Upper lobe of left lung (tissue), 6 donors: ENCODE results near the gene KDM4B. TPM values are rescaled to one million over a fixed set of nuclear protein-coding genes. Genes with fewer than 3 reads are reported as not detected.
A peak's percentile ranks its signal among the peaks of the same experiment; 100 is the strongest.

Experiments used
- ATAC-seq, 2 donors: fragments of 200-7000 bp; cut with Tn5 transposase; one replicate each; pipeline ENCODE4 v1.9.1; 2022; ENCODE audit warnings: mild to moderate bottlenecking in 2 of 2, moderate library complexity in 2 of 2; ENCODE audit not compliant: low FRiP score in 2 of 2
- DNase-seq, 2 donors: peaks; one replicate each; pipeline ENCODE4 v3.0.0-alpha.2; 2019 to 2020
- H3K27ac ChIP-seq, 4 donors: fragments of 200-600 bp; sonication (generic); one replicate each; pipeline ENCODE4 v1.5.1; 2016 to 2019
- H3K27me3 ChIP-seq, 4 donors: fragments of 200-600 bp; sonication (generic); one replicate each; pipeline ENCODE4 v1.5.1; 2017 to 2019
- H3K36me3 ChIP-seq, 4 donors: fragments of 200-600 bp; sonication (generic); one replicate each; pipeline ENCODE4 v1.5.1; 2016 to 2019
- H3K4me1 ChIP-seq, 4 donors: fragments of 200-600 bp; sonication (generic); one replicate each; pipeline ENCODE4 v1.5.1; 2018 to 2019
- H3K4me3 ChIP-seq, 4 donors: fragments of 200-600 bp; sonication (generic); one replicate each; pipeline ENCODE4 v1.5.1; 2017 to 2019; ENCODE audit warnings: mild to moderate bottlenecking in 2 of 4, moderate library complexity in 1 of 4
- H3K9me3 ChIP-seq, 4 donors: fragments of 200-600 bp; sonication (generic); one replicate each; pipeline ENCODE4 v1.5.1; 2018 to 2019
- CTCF ChIP-seq, 6 experiments: fragments of 450-650 bp in 4 of 6; fragments of 200-600 bp in 2 of 6; sonication (generic) in 2 of 6; IDR thresholded peaks; one replicate each; pipeline ENCODE4 v1.5.1; 2016 to 2019; ENCODE audit warnings: antibody characterized with exemption in 6 of 6
- EP300 ChIP-seq, 4 donors: sonication (generic); formaldehyde crosslinking; IDR thresholded peaks; one replicate each; pipeline ENCODE4 v1.5.1; 2017; ENCODE audit warnings: antibody characterized with exemption in 4 of 4, control low read depth in 2 of 4
- POLR2A ChIP-seq, 4 donors: fragments of 450-650 bp; IDR thresholded peaks; one replicate each; pipeline ENCODE4 v1.5.1; 2016 to 2017; ENCODE audit warnings: antibody characterized with exemption in 4 of 4, mild to moderate bottlenecking in 2 of 4
- POLR2AphosphoS5 ChIP-seq, 2 donors: sonication (generic); formaldehyde crosslinking; IDR thresholded peaks; one replicate each; pipeline ENCODE4 v1.5.1; 2017; ENCODE audit warnings: antibody characterized with exemption in 2 of 2
- WGBS, 2 donors: methylation state at CpG; one replicate each; pipeline ENCODE4 v1.1.5; 2017 to 2018; 5-methylcytosine and 5-hydroxymethylcytosine counted together
- total RNA-seq, 6 donors: library from RNA; depleted of rRNA in 4 of 6; stranded (reverse); fragments of >200 nt in 4 of 6; gene quantifications; one replicate each; pipeline versions ENCODE4 v1.1.0 to v1.2.1, GENCODE V29; 2016 to 2021
- donor health status: DM: no; HTN: no; CAD: no; lungs with moderate emphysema.
- donor health status: DM: no; HTN: yes; CAD: no; lungs with severe emphysema.

The KDM4B gene
- total RNA-seq, 6 donors from 2014 or later = 28.1 to 112 (median 38.2) TPM

- DNase-seq (no peak), ATAC-seq (no peak)
- WGBS, 2 donors = 79 to 86% methylated on average over 6 of the region's 6 CpGs
- no peak overlapping the region for H3K4me3 ChIP-seq
- H3K4me1 ChIP-seq = no peaks in the 10 kb centered on the region
- no peaks in the 10 kb centered on the region for H3K27me3 ChIP-seq
- no peaks in the 10 kb centered on the region for H3K9me3 ChIP-seq
- TF ChIP-seq POLR2A (IDR thresholded peaks at IDR 0.05) (no peak), POLR2AphosphoS5 (IDR thresholded peaks at IDR 0.05) (no peak), EP300 (IDR thresholded peaks at IDR 0.05) (no peak), CTCF (IDR thresholded peaks at IDR 0.05) (no peak)
- H3K27ac ChIP-seq = no peak overlapping the region
- H3K36me3 ChIP-seq = peaks cover 7 to 70% (median 49%) of the 10 kb centered on the region in 4 donors
Observed at GRCh38 chr19:5115771-5116202, 146.9 kb downstream of the KDM4B start.

DNA sequence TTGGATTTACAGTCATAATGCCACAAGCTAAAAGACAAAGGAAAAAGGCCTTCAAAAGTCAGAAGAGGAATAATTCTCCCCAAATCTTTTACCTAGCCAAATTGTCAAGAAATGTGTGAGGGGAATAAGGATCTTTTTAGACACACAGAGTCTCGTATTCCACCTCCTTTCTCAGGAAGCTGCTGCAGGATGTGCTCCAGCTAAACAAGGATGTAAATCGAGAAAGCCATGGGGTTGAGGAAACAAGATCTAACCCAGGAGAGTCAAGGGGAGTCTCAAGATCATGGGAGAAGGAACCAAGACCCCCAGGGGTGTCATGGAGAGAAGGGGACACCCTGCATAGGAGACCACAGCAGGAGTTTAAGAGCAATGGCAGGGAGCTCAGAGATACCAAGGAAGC, 147.4 kb downstream of the KDM4B start:
- ATAC-seq (no peak), DNase-seq (no peak)
- H3K4me1 ChIP-seq = no peaks in the 10 kb centered on the region
- H3K27ac ChIP-seq = no peak overlapping the region
- no peak overlapping the region for H3K4me3 ChIP-seq
- H3K27me3 ChIP-seq = no peaks in the 10 kb centered on the region
- H3K9me3 ChIP-seq = no peaks in the 10 kb centered on the region
- H3K36me3 ChIP-seq = peaks cover 7 to 70% (median 46%) of the 10 kb centered on the region in 4 donors
- TF ChIP-seq CTCF (IDR thresholded peaks at IDR 0.05) (no peak), EP300 (IDR thresholded peaks at IDR 0.05) (no peak), POLR2AphosphoS5 (IDR thresholded peaks at IDR 0.05) (no peak), POLR2A (IDR thresholded peaks at IDR 0.05) (no peak)
- WGBS, 2 donors = 84 to 90% methylated on average over 2 of the region's 2 CpGs

DNA sequence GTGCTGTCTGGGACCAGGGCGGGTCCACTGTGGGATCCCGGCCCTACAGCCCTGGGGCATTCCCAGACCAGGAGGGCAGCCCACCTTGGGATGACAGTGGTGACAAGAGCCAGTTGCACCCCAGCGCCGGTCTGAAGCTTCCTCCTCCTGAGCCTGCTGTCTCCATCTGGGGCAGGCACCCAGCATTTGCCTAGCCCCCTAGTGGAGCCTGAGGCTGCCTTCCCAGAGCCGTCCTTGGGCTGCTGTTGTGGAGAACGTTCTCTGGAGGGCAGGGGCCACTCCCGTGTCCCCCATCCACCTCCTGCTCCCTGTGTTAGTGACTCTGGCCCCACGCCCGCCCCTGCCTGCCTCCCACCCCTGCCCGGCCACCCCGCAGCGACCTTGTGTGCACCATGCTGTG, 148.5 kb downstream of the KDM4B start:
- Histone ChIP-seq H3K27ac (no peak overlapping the region), H3K9me3 (no peaks in the 10 kb centered on the region), H3K27me3 (no peaks in the 10 kb centered on the region), H3K36me3 (peaks cover 7 to 70% (median 45%) of the 10 kb centered on the region in 4 donors), H3K4me1 (no peaks in the 10 kb centered on the region), H3K4me3 (no peak overlapping the region)
- TF ChIP-seq POLR2AphosphoS5 (IDR thresholded peaks at IDR 0.05) (no peak), CTCF (IDR thresholded peaks at IDR 0.05) (no peak), EP300 (IDR thresholded peaks at IDR 0.05) (no peak), POLR2A (IDR thresholded peaks at IDR 0.05) (no peak)
- DNase-seq (peak in 1 of 2 donors; percentile 42), ATAC-seq (no peak)
- WGBS, 2 donors = 87 to 98% methylated on average over 3 to 12 of the region's 12 CpGs

DNA sequence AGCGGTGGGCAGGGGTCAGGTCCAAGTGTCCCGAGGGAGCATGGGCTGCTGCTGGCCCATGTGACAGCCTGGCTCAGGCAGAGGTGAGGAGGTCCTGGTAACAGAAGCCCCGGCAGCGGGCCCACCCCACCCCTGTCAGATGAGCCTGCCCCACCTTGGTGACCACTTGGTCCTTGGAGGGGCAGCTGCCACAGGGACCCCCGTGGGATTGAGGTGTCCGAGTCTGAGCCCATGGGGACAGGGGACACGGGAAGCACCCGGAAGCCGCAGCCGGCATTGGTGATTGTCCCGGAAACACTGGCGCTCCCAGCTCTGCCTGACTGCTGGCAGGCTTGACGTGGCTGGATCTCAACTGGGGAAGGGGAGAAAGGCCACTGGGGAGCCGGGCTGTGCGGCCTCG, 149.1 kb downstream of the KDM4B start:
- ATAC-seq (no peak), DNase-seq (peak in 1 of 2 donors; percentile 61)
- H3K27me3 ChIP-seq = no peaks in the 10 kb centered on the region
- H3K4me3 ChIP-seq = no peak overlapping the region
- 90 to 97% methylated on average over 4 to 15 of the region's 16 CpGs for WGBS, 2 donors
- TF ChIP-seq POLR2AphosphoS5 (IDR thresholded peaks at IDR 0.05) = no peak
- TF ChIP-seq CTCF (IDR thresholded peaks at IDR 0.05) = no peak
- TF ChIP-seq POLR2A (IDR thresholded peaks at IDR 0.05) = no peak
- no peak for TF ChIP-seq EP300 (IDR thresholded peaks at IDR 0.05)
- no peak overlapping the region for H3K27ac ChIP-seq
- peaks cover 8 to 70% (median 45%) of the 10 kb centered on the region in 4 donors for H3K36me3 ChIP-seq
- H3K9me3 ChIP-seq = no peaks in the 10 kb centered on the region
- H3K4me1 ChIP-seq = no peaks in the 10 kb centered on the region

GRCh38 chr19:5119297-5119998, 150.5 kb downstream of the KDM4B start:
- no peaks in the 10 kb centered on the region for H3K27me3 ChIP-seq
- TF ChIP-seq POLR2A (IDR thresholded peaks at IDR 0.05) (no peak), POLR2AphosphoS5 (IDR thresholded peaks at IDR 0.05) (no peak)
- H3K9me3 ChIP-seq = no peaks in the 10 kb centered on the region
- H3K27ac ChIP-seq = no peak overlapping the region
- no peaks in the 10 kb centered on the region for H3K4me1 ChIP-seq
- ATAC-seq (no peak), DNase-seq (peak in 1 of 2 donors; percentile 73)
- WGBS, 2 donors = 91 to 93% methylated on average over 39 to 40 of the region's 40 CpGs
- H3K4me3 ChIP-seq = no peak overlapping the region
- H3K36me3 ChIP-seq = peaks cover 9 to 64% (median 44%) of the 10 kb centered on the region in 4 donors
